GM12891 (cell line): ENCODE measurements around the gene SDK1.

Experiments used
- POLR2A ChIP-seq: IDR thresholded peaks from 2 replicates; pipeline ENCODE4 v1.6.1; 2011; ENCODE audit warnings: low read depth, low read length, control low read depth
- POLR2AphosphoS5 ChIP-seq: IDR thresholded peaks from 2 replicates; pipeline ENCODE4 v1.6.1; 2011; ENCODE audit warnings: low read depth, low read length, control low read depth
- SPI1 ChIP-seq: IDR thresholded peaks from 2 replicates; pipeline ENCODE4 v1.6.1; 2011; ENCODE audit warnings: low read depth, low read length, control low read depth
- TAF1 ChIP-seq: IDR thresholded peaks from 2 replicates; pipeline ENCODE4 v1.6.1; 2011; ENCODE audit warnings: low read depth, low read length, control low read depth

- TF ChIP-seq POLR2A = no peak
- TF ChIP-seq POLR2AphosphoS5 = no peak
- TF ChIP-seq TAF1 = no peak
- TF ChIP-seq SPI1 = no peak
Observed at GRCh38 chr7:4169455-4169854, 868.4 kb downstream of the SDK1 start.
